ENCODE data around the gene UNC45A.

DNA sequence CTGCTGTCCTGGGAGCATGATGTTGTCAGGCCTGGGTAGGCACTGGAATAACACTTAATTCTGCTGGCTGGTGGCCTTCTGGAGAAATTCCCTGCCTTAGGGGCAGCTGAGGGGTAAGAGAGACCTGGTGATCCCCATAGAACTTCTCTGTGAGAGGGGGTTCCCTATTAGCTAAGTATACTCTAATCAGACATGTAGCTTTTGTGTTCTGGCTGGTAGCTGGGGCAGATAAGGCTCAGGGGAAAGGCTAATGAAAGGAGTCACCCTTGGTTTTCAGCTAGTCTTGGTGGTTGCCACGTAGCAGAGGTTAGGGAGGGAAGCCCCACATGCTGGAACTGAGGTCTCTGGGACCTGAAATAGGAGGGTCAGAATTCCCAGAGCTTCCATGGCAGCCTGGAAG, 1.8 kb upstream of the UNC45A start:
- TF ChIP-seq EZH2 (IDR thresholded peaks at IDR 0.05; ENCODE audit: low read length), result no peak
- TF ChIP-seq, protein P1, sequence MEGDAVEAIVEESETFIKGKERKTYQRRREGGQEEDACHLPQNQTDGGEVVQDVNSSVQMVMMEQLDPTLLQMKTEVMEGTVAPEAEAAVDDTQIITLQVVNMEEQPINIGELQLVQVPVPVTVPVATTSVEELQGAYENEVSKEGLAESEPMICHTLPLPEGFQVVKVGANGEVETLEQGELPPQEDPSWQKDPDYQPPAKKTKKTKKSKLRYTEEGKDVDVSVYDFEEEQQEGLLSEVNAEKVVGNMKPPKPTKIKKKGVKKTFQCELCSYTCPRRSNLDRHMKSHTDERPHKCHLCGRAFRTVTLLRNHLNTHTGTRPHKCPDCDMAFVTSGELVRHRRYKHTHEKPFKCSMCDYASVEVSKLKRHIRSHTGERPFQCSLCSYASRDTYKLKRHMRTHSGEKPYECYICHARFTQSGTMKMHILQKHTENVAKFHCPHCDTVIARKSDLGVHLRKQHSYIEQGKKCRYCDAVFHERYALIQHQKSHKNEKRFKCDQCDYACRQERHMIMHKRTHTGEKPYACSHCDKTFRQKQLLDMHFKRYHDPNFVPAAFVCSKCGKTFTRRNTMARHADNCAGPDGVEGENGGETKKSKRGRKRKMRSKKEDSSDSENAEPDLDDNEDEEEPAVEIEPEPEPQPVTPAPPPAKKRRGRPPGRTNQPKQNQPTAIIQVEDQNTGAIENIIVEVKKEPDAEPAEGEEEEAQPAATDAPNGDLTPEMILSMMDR (optimal IDR thresholded peaks at IDR 0.05 in 1 of 3, IDR thresholded peaks at IDR 0.05 in 1 of 3, conservative IDR thresholded peaks at IDR 0.05 in 1 of 3; ENCODE audit: extremely low read depth in 1 of 3, insufficient read depth in 2 of 3, low read length in 3 of 3), result no peak

Measured in keratinocyte (primary cell).